PC-3 (cell line): ENCODE data around the gene GTF2E1. TPM values are rescaled to one million over a fixed set of nuclear protein-coding genes. Genes with fewer than 3 reads are reported as not detected.

Experiments used
- ATAC-seq: fragments of 200-7000 bp; cut with Tn5 transposase; 2 replicates; pipeline ENCODE4 v1.9.1; 2020; ENCODE audit warnings: mild to moderate bottlenecking, moderate library complexity
- BruUV-seq: library from RNA; stranded (reverse); fragments of 400-500 nt; replicated peaks from 2 replicates; lab custom pipeline; 2021; lab: Mats Ljungman, UMichigan
- CTCF ChIA-PET: fragments of 300-600 bp; sonication (Branson Sonifier 250); formaldehyde crosslinking; loops from one replicate; lab custom pipeline; 2022; ENCODE audit warnings: antibody characterized with exemption; lab: Charles Lee
- POLR2A ChIA-PET: fragments of 300-600 bp; sonication (Branson Sonifier 250); formaldehyde crosslinking; loops from one replicate; lab custom pipeline; 2022; ENCODE audit warnings: antibody characterized with exemption; ENCODE audit not compliant: unreplicated experiment; lab: Charles Lee
- DNase-seq: peaks from one replicate; pipeline ENCODE4 v3.0.0-alpha.2; 2015
- H2AFZ ChIP-seq: fragments of 300-600 bp; sonication (generic); 2 replicates; pipeline ENCODE4 v1.6.0; 2016; ENCODE audit warnings: antibody characterized with exemption, low read length
- H3F3A ChIP-seq: fragments of 300-600 bp; sonication (generic); one replicate; pipeline ENCODE4 v1.6.0; 2017; ENCODE audit warnings: antibody characterized with exemption, low read length, control low read depth, mild to moderate bottlenecking; ENCODE audit not compliant: unreplicated experiment
- H3K27ac ChIP-seq: fragments of 300-600 bp; sonication (generic); 2 replicates; pipeline ENCODE4 v1.5.1; 2016; ENCODE audit warnings: mild to moderate bottlenecking, low read length
- H3K27me3 ChIP-seq: fragments of 300-600 bp; sonication (generic); 2 replicates; pipeline ENCODE4 v1.6.1; 2016; ENCODE audit warnings: low read length, mixed read lengths
- H3K36me3 ChIP-seq: fragments of 300-600 bp; sonication (generic); 2 replicates; pipeline ENCODE4 v1.6.1; 2016; ENCODE audit warnings: low read depth, mixed run types, low read length, mixed read lengths
- H3K4me1 ChIP-seq: fragments of 300-600 bp; sonication (generic); 2 replicates; pipeline ENCODE4 v1.5.1; 2016; ENCODE audit warnings: low read length; ENCODE audit not compliant: insufficient read depth
- H3K4me2 ChIP-seq: fragments of 300-600 bp; sonication (generic); 2 replicates; pipeline ENCODE4 v1.6.0; 2016; ENCODE audit warnings: low read length
- H3K4me3 ChIP-seq: fragments of 300-600 bp; sonication (generic); 2 replicates; pipeline ENCODE4 v1.5.1; 2016; ENCODE audit warnings: mild to moderate bottlenecking, low read length, mixed read lengths
- H3K79me2 ChIP-seq: fragments of 300-600 bp; sonication (generic); 2 replicates; pipeline ENCODE4 v1.6.1; 2017; ENCODE audit warnings: low read length, mixed read lengths
- H3K9ac ChIP-seq: fragments of 300-600 bp; sonication (generic); 2 replicates; pipeline ENCODE4 v1.6.0; 2016; ENCODE audit warnings: mild to moderate bottlenecking, low read length
- H3K9me2 ChIP-seq: fragments of 300-600 bp; sonication (generic); replicated peaks from 2 replicates; pipeline ENCODE4 v1.6.1; 2016; ENCODE audit warnings: mixed run types, low read length, mixed read lengths
- H3K9me3 ChIP-seq: fragments of 300-600 bp; sonication (generic); 2 replicates; pipeline ENCODE4 v1.6.1; 2016; ENCODE audit warnings: low read length, mixed read lengths
- H4K20me1 ChIP-seq: fragments of 300-600 bp; sonication (generic); 2 replicates; pipeline ENCODE4 v1.6.1; 2016; ENCODE audit warnings: low read length, mixed read lengths
- CTCF ChIP-seq: fragments of 300-600 bp; sonication (generic); conservative IDR thresholded peaks from 2 replicates; pipeline ENCODE4 v1.5.1; 2017; ENCODE audit warnings: antibody characterized with exemption, low read depth, mild to moderate bottlenecking, low read length
- EZH2 ChIP-seq: fragments of 300-600 bp; sonication (generic); IDR thresholded peaks from one replicate; pipeline ENCODE4 v1.6.1; 2017; ENCODE audit warnings: antibody characterized with exemption, mild to moderate bottlenecking, low read length; ENCODE audit not compliant: unreplicated experiment
- EZH2phosphoT487 ChIP-seq: fragments of 300-600 bp; sonication (generic); IDR thresholded peaks from 2 replicates; pipeline ENCODE4 v1.6.1; 2018; ENCODE audit warnings: mild to moderate bottlenecking, antibody characterized with exemption, low read length, borderline replicate concordance
- intact Hi-C: fragments of 100-400 bp; cut with micrococcal nuclease; formaldehyde crosslinking; loops from 2 replicates; pipeline ENCODE4 v1.9.0; 2023
- total RNA-seq: library from RNA; depleted of rRNA; stranded (reverse); fragments of >200 nt; gene quantifications from 2 replicates; pipeline ENCODE4 v1.2.3, GENCODE V29; 2014

The GTF2E1 gene
- total RNA-seq, 1 experiment from 2014 or later, result 15.2 TPM

- Histone ChIP-seq H3K36me3 (no peaks in the 10 kb centered on the region), H3K27me3 (no peaks in the 10 kb centered on the region), H2AFZ (no peak overlapping the region), H4K20me1 (no peaks in the 10 kb centered on the region), H3K79me2 (no peaks in the 10 kb centered on the region), H3K9me3 (no peaks in the 10 kb centered on the region), H3K4me3 (no peak overlapping the region), H3K9ac (no peak overlapping the region), H3K9me2 (no peaks in the 10 kb centered on the region), H3F3A (no peaks in the 10 kb centered on the region), H3K4me1 (peaks cover 28% of the 10 kb centered on the region), H3K27ac (0 out of 2 replicates have a peak overlapping the region, but pooled peaks have one; percentile 3), H3K4me2 (no peak overlapping the region)
- ChIA-PET POLR2A (interaction anchor here (0.6 to 1.7 kb wide), 2 partner anchors 199 to 371 kb away, joined by 3 to 4 read pairs; partner anchors contain the start of gene NDUFB4), CTCF (interaction anchor here (0.5 to 1.3 kb wide), 10 partner anchors 10 to 376 kb away, joined by 3 to 20 read pairs (median 4); no protein-coding TSS in a partner anchor)
- BruUV-seq, result no TSS peak
- peak; percentile 93 for DNase-seq
- intact Hi-C loops, result loop anchor here (1.0 to 5.0 kb wide), 6 partner anchors 53 to 378 kb away; partner anchors contain the start of genes GTF2E1 and RABL3
- peak; percentile 65 for ATAC-seq
- TF ChIP-seq EZH2, result no peak
- peak; percentile 99 for TF ChIP-seq CTCF
- no peak for TF ChIP-seq EZH2phosphoT487
Measured at GRCh38 chr3:120795017-120795648, 52.6 kb downstream of the GTF2E1 start.

GRCh38 chr3:120795959-120796358 is 53.4 kb downstream of the GTF2E1 start:
- Histone ChIP-seq H3K79me2 (no peaks in the 10 kb centered on the region), H3K4me3 (no peak overlapping the region), H2AFZ (no peak overlapping the region), H3K4me2 (no peak overlapping the region), H3K4me1 (peaks cover 28% of the 10 kb centered on the region), H3F3A (no peaks in the 10 kb centered on the region), H3K27me3 (no peaks in the 10 kb centered on the region), H3K36me3 (no peaks in the 10 kb centered on the region), H3K9me3 (no peaks in the 10 kb centered on the region), H3K9ac (no peak overlapping the region), H4K20me1 (no peaks in the 10 kb centered on the region), H3K9me2 (no peaks in the 10 kb centered on the region), H3K27ac (no peak overlapping the region)
- ChIA-PET POLR2A (no interaction called here), CTCF (interaction anchor here (1.2 to 1.3 kb wide), 2 partner anchors 173 to 229 kb away, joined by 3 to 20 read pairs; no protein-coding TSS in a partner anchor)
- intact Hi-C loops, result loop anchor here (1.0 to 5.0 kb wide), 6 partner anchors 54 to 379 kb away; partner anchors contain the start of genes GTF2E1 and RABL3
- no peak for DNase-seq
- TF ChIP-seq EZH2, result no peak
- no peak for TF ChIP-seq EZH2phosphoT487
- no peak for TF ChIP-seq CTCF
- BruUV-seq, result no TSS peak
- peak; percentile 24 for ATAC-seq

DNA sequence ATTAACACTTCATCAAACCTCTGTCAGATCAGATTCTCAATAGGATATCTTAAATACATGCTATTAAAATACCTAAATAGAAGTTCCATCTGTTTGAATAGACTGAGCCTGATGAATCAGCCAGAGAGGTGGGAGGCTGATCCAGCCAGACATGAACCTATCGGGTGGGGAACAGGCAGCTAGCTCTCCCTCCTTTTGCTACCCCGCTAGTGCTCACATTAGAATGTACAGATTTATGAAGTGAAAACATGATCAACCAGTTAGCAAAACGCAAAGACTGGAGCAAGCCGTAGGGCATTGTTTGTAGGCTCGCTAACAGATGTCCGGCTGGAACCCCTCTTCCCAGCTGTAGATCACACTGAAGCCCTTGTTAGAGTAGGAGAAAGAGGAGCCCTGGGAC is 54.4 kb downstream of the GTF2E1 start:
- Histone ChIP-seq H3F3A (no peaks in the 10 kb centered on the region), H2AFZ (no peak overlapping the region), H3K9me2 (no peaks in the 10 kb centered on the region), H3K79me2 (no peaks in the 10 kb centered on the region), H3K36me3 (no peaks in the 10 kb centered on the region), H3K4me1 (peaks cover 22% of the 10 kb centered on the region), H3K9me3 (no peaks in the 10 kb centered on the region), H3K4me2 (no peak overlapping the region), H3K27me3 (no peaks in the 10 kb centered on the region), H3K9ac (no peak overlapping the region), H3K27ac (no peak overlapping the region), H4K20me1 (no peaks in the 10 kb centered on the region), H3K4me3 (no peak overlapping the region)
- CTCF ChIA-PET, result no interaction called here
- intact Hi-C loops, result loop anchor here (5.0 kb wide), 2 partner anchors 290 to 380 kb away; no protein-coding TSS in a partner anchor
- no peak for DNase-seq
- ATAC-seq, result no peak
- POLR2A ChIA-PET, result interaction anchor here (0.7 kb wide), 1 partner anchor 358 kb away, joined by 3 read pairs; no protein-coding TSS in a partner anchor
- TF ChIP-seq EZH2phosphoT487 (no peak), EZH2 (no peak), CTCF (no peak)
- no TSS peak for BruUV-seq
